LNCaP clone FGC (cell line): ENCODE data around the gene LRRC49.
"Not testable (repeated sequence)": the region's sequence is repeated elsewhere in the genome, so short reads cannot be mapped to it uniquely, and the experiment has no call there.

Experiments
- DNase-seq: peaks from one replicate; pipeline ENCODE4 v3.0.0-alpha.2; 2011; ENCODE audit warnings: low read depth
- H3K4me3 ChIP-seq: 2 replicates; pipeline ENCODE4 v1.5.1; 2011; ENCODE audit warnings: mild to moderate bottlenecking, low read depth, low read length, control low read depth
- TF ChIP-seq, protein P1 (sequence below): IDR thresholded peaks from 2 replicates; pipeline ENCODE4 v1.5.1; 2012; ENCODE audit warnings: mild to moderate bottlenecking; ENCODE audit not compliant: control insufficient read depth, insufficient read depth; ENCODE audit errors: extremely low read depth

The LRRC49 gene

DNA sequence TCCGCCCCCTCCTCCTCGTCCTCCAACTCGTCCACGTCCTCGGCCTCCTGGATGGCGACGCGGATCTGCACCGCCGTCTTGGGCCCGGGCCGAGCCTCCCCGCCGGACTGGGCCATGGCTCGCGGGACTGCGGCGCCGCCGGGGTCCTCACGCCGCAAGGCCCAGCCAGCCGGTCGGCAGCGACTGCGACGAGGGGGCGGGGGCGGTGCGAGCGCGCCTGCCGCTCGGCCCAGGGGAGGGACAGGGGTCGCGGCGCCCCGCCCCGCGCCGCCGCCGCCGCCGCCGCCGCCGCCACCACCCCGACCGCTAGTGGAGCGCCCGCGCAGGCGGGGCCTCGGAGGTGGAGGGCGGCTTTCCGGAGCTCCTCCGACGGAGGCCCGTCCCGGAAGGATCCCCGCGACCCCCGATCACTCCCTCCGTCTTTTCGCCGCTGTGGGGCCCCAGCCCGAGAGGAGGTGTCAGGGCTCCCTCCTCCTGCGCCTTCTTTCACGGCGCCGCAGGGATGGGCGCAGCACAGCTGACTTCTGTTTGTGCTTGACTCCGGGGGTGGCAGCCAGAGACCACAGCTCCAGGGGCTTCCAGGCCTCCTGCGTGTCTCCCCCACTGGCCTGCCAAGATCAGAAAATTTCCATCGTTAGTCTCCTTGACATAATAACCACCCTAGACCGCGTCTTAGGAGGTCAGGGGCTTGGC, 38.5 kb upstream of the LRRC49 start, which contains the start of gene LARP6:
Gene LARP6 (minus strand): TSS at position 185 of the 693 bp plus-strand sequence. CDS start 69 bp downstream, at position 116.
- peak within 1 kb of the TSS; percentile 56 for H3K4me3 ChIP-seq
- no peak for DNase-seq
- TF ChIP-seq, protein P1, sequence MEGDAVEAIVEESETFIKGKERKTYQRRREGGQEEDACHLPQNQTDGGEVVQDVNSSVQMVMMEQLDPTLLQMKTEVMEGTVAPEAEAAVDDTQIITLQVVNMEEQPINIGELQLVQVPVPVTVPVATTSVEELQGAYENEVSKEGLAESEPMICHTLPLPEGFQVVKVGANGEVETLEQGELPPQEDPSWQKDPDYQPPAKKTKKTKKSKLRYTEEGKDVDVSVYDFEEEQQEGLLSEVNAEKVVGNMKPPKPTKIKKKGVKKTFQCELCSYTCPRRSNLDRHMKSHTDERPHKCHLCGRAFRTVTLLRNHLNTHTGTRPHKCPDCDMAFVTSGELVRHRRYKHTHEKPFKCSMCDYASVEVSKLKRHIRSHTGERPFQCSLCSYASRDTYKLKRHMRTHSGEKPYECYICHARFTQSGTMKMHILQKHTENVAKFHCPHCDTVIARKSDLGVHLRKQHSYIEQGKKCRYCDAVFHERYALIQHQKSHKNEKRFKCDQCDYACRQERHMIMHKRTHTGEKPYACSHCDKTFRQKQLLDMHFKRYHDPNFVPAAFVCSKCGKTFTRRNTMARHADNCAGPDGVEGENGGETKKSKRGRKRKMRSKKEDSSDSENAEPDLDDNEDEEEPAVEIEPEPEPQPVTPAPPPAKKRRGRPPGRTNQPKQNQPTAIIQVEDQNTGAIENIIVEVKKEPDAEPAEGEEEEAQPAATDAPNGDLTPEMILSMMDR: no peak

DNA sequence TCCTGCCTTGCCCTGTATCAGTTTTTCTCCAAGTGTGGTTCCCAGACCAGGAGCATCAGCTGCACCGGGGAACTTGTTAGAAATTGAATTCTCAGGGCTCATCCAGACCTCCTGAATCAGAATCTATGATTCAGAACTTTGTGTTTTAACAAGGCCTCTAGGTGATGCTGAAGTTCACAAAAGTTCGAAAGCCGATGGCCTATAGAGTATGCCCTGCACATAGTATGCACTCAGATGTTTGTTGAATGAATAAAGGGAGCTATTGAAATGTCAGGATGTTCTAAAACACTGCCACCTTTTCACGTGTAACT, 38.0 kb upstream of the LRRC49 start:
- TF ChIP-seq, protein P1: no peak
- H3K4me3 ChIP-seq: peak overlapping the region; percentile 56
- no peak for DNase-seq

DNA sequence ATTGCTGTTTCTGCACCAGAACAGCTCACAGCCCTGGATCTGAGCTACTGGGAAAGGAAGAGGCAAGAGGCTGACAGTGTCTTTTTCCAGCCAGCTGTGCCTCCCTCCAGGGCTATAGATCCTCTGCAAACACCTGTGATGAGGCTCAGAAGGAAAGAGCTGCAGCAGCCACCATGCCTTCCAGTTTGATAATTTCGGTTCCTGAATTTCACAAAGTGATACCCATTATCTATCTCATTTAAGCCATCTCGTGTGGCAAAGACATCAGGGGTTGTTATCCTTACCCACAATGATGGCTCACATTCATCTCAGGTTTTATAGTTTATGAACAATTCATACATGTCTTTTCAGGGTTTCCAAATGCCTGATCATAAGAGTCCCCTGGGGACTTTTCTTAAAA, 36.9 kb upstream of the LRRC49 start:
- H3K4me3 ChIP-seq: no peak overlapping the region
- DNase-seq: no peak
- TF ChIP-seq, protein P1: no peak

DNA sequence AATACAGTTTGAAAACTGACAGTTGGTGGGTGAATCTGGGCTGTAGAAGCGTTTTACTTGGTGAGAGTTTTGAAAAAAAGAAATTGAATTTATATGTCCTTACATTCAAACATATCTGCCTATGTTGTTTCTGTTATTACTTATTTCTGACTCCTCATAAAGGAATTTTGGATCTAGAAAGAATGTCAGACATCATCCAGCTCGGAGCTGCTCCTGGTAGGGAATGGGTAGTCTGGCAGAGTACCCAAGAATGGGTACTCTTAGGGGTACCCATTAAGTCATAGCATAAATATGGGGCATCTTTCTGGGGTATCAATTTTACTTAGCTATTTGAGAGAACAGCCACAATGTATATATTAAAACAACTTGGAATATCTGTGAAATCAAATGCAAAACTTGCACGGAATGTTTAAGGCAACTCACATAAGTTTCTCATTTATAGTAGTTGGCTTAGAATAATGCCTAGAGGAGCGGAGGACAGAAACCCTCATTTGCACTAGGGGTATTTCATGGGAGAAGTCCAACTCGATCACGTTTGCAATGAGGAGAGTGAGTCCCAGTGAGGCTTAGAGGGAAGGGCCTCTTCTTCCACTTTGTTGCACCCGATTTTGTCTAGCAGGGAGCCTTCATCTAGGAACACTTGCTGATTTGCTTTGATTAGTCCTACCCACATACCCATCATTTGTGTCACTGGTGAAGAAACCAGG, 36.3 kb upstream of the LRRC49 start:
- TF ChIP-seq, protein P1: no peak
- H3K4me3 ChIP-seq: no peak overlapping the region
- no peak for DNase-seq

DNA sequence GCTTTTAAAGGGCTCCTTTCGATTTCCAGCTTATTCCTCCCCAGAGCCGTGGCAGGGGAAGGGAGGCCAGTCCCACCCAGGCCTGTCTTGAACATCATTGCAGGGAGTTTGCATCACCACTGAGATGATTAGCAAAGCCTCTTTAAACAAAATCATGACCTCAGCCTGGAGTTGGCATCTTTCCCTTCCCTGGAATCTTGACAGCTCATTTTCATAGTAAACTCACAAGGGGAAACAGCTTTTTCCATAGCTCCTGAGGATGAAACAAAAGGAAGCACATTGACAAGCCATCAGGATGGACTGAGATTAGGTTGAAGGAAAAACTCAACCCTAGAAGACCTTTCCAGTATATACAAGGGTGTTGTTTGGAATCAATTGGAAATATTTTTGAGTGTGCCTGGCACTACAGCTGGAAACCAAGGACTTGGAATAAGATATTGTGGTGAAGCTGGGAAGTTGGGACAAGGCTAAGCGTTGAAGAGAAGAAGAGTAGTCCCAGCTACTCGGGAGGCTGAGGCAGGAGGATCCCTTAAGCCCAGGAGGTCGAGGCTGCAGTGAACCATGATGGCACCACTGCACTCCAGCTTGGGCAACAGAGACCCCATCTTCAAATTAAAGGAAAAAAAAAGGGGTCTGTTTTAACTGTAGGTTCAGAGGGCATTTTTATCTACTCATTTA, 35.6 kb upstream of the LRRC49 start:
- peak; percentile 79 for DNase-seq
- TF ChIP-seq, protein P1: no peak
- no peak overlapping the region for H3K4me3 ChIP-seq

DNA sequence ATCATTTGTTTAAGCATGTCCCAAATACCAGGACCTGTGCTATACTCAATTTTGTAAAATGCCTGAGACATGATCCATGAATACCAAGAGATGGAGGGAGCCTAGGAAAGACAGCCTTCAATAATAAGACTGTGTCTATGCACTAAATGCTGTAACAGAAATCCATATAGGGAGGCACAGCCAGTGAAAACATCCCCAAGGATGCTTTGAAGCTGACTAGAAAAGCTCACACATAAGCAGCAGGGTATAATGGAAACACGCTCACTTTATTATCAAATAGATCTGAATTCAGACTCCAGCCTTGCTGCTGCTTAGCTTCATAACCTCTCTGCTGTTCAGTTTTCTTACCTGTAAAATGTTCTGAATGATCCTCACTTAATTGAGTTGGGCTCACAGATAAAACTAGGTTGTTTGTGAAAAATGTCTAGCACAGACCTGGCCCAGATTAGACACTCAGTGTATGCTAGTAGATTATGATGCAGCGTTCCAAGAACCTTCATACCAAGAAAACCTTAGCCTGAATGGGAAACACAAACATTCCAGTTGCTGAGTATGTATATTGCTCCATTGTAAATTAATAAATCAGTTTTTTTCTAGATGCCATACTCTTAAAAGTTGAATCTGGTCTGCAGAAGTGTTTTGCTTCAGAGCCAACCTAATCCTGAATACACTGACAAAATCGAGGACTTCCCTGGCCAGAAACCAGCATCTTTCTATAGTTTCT, 34.9 kb upstream of the LRRC49 start:
- no peak overlapping the region for H3K4me3 ChIP-seq
- no peak for DNase-seq
- TF ChIP-seq, protein P1: no peak

DNA sequence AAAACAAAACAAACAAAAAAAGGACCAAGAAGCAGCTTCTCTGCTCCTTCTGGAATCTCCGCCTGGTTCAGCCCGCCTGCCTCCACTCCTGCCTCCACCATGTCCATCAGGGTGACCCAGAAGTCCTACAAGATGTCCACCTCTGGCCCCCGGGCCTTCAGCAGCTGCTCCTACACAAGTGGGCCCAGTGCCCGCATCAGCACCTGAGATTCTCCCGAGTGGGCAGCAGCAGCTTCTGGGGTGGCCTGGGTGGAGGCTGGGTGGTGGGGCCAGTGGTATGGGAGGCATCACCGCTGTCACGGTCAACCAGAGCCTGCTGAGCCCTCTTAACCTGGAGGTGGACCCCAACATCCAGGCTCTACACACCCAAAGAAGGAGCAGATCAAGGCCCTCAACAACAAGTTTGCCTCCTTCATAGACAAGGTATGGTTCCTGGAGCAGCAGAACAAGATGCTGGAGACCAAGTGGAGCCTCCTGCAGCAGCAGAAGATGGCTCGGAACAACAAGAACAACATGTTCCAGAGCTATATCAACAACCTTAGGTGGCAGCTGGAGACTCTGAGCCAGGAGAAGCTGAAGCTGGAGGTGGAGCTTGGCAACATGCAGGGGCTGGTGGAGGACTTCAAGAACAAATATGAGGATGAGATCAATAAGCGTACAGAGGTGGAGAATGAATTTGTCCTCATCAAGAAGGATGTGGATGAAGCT, 33.9 kb upstream of the LRRC49 start:
- not testable (repeated sequence) for DNase-seq, H3K4me3 ChIP-seq
